Adrenal gland (tissue), 5 donors: ENCODE results near the gene RCAN1.

ENCODE experiments used
- POLR2A ChIP-seq, 2 donors: fragments of 450-650 bp; IDR thresholded peaks; one replicate each; pipeline ENCODE4 v1.6.1; 2017; ENCODE audit warnings: antibody characterized with exemption in 2 of 2, mild to moderate bottlenecking in 2 of 2, moderate library complexity in 1 of 2
- TF ChIP-seq, protein P1 (sequence below), 6 experiments: fragments of 450-650 bp in 4 of 6; fragments of 200-600 bp in 2 of 6; sonication (generic) in 1 of 6; IDR thresholded peaks; 1 replicate in 5 of 6; 2 replicates in 1 of 6; pipeline versions ENCODE4 v1.5.1 to v1.8.0; 2016 to 2021; ENCODE audit warnings: antibody characterized with exemption in 6 of 6, mild to moderate bottlenecking in 2 of 6, moderate library complexity in 1 of 6
- donor health status: DM: no; HTN: no; CAD: no.

DNA sequence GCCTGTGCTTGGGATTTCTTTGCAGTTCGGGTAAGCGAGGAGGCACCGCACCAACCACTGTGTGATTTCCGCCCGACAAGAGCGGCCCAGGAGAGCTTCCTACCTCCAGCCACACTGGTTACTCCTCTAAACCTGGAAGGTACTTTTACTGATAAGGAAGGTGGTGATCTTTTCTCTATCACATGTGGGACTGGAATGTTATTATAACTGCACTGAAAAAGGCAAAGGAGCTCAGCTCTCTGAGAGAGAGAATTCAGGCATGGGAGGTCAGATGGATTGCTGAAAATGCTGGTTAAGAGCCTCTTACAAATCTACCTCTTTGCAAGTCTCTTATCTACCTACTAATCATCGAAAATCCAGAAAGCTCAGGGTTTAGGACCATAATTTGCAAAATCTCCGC is 95.2 kb downstream of the RCAN1 start:
- TF ChIP-seq, protein P1, sequence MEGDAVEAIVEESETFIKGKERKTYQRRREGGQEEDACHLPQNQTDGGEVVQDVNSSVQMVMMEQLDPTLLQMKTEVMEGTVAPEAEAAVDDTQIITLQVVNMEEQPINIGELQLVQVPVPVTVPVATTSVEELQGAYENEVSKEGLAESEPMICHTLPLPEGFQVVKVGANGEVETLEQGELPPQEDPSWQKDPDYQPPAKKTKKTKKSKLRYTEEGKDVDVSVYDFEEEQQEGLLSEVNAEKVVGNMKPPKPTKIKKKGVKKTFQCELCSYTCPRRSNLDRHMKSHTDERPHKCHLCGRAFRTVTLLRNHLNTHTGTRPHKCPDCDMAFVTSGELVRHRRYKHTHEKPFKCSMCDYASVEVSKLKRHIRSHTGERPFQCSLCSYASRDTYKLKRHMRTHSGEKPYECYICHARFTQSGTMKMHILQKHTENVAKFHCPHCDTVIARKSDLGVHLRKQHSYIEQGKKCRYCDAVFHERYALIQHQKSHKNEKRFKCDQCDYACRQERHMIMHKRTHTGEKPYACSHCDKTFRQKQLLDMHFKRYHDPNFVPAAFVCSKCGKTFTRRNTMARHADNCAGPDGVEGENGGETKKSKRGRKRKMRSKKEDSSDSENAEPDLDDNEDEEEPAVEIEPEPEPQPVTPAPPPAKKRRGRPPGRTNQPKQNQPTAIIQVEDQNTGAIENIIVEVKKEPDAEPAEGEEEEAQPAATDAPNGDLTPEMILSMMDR (IDR thresholded peaks at IDR 0.05) = no peak
- no peak for TF ChIP-seq POLR2A (IDR thresholded peaks at IDR 0.05)
